Breast epithelium (tissue), 3 donors: ENCODE results near the gene FLT4.

Experiments
- POLR2AphosphoS5 ChIP-seq, 3 donors: sonication (generic); formaldehyde crosslinking; IDR thresholded peaks; one replicate each; pipeline ENCODE4 v1.6.1; 2017; ENCODE audit warnings: antibody characterized with exemption in 3 of 3
- TF ChIP-seq, protein P1 (sequence below), 3 donors: fragments of 450-650 bp; IDR thresholded peaks; one replicate each; pipeline ENCODE4 v1.5.1; 2016 to 2017; ENCODE audit warnings: antibody characterized with exemption in 3 of 3, mild to moderate bottlenecking in 3 of 3, moderate library complexity in 3 of 3

DNA sequence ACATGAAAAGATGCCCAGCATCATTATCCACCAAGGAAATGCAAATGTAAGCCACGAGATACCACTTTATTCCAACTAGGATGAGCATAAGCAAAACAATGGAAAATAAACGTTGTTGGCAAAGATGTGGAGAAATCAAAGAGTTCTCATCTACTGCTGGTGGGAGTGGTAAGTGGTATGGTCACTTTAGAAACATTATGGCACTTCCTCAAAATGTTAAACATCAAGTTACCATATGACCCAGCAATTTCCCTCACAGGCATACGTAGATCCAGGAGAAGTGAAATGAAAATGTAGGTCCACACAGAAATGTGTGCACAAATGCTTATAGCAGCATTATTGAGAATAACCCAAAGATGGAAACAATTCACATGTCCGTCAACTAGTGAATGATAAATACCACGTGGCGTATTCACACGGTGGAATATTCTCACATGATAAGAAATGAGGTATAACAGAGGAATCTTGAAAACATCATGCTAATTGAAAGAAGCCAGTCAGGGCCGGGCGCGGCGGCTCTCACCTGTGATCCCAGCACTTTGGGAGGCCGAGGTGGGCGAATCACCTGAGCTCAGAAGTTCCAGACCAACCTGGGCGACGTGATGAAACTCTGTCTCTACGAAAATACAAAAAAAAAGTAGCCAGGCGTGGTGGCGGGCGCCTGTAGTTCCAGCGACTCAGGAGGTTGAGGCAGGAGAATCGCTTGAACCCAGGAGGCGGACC, 16.4 kb upstream of the FLT4 start:
- TF ChIP-seq, protein P1, sequence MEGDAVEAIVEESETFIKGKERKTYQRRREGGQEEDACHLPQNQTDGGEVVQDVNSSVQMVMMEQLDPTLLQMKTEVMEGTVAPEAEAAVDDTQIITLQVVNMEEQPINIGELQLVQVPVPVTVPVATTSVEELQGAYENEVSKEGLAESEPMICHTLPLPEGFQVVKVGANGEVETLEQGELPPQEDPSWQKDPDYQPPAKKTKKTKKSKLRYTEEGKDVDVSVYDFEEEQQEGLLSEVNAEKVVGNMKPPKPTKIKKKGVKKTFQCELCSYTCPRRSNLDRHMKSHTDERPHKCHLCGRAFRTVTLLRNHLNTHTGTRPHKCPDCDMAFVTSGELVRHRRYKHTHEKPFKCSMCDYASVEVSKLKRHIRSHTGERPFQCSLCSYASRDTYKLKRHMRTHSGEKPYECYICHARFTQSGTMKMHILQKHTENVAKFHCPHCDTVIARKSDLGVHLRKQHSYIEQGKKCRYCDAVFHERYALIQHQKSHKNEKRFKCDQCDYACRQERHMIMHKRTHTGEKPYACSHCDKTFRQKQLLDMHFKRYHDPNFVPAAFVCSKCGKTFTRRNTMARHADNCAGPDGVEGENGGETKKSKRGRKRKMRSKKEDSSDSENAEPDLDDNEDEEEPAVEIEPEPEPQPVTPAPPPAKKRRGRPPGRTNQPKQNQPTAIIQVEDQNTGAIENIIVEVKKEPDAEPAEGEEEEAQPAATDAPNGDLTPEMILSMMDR (IDR thresholded peaks at IDR 0.05): no peak
- no peak for TF ChIP-seq POLR2AphosphoS5 (IDR thresholded peaks at IDR 0.05)
